ENCODE measurements around the gene DAAM2.

The DAAM2 gene

GRCh38 chr6:39851331-39851730 lies 59.2 kb downstream of the DAAM2 start:
- H3K4me1 Mint-ChIP-seq, result peaks cover 32% of the 10 kb centered on the region
- TF ChIP-seq, protein P1, sequence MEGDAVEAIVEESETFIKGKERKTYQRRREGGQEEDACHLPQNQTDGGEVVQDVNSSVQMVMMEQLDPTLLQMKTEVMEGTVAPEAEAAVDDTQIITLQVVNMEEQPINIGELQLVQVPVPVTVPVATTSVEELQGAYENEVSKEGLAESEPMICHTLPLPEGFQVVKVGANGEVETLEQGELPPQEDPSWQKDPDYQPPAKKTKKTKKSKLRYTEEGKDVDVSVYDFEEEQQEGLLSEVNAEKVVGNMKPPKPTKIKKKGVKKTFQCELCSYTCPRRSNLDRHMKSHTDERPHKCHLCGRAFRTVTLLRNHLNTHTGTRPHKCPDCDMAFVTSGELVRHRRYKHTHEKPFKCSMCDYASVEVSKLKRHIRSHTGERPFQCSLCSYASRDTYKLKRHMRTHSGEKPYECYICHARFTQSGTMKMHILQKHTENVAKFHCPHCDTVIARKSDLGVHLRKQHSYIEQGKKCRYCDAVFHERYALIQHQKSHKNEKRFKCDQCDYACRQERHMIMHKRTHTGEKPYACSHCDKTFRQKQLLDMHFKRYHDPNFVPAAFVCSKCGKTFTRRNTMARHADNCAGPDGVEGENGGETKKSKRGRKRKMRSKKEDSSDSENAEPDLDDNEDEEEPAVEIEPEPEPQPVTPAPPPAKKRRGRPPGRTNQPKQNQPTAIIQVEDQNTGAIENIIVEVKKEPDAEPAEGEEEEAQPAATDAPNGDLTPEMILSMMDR (IDR thresholded peaks at IDR 0.05; ENCODE audit: unreplicated experiment in 3 of 3), result no peak
- H3K27ac Mint-ChIP-seq, result peak overlapping the region in 2 of 3 experiments; percentile 22 to 38
- H3K36me3 Mint-ChIP-seq (ENCODE audit: low read depth), result no peaks in the 10 kb centered on the region
- H3K9me3 Mint-ChIP-seq, result no peaks in the 10 kb centered on the region
- peaks cover 5% of the 10 kb centered on the region for H3K27me3 Mint-ChIP-seq (ENCODE audit: low read depth)
- no peak overlapping the region for H3K4me3 Mint-ChIP-seq

GRCh38 chr6:39852324-39852723 lies 60.1 kb downstream of the DAAM2 start:
- Mint-ChIP-seq H3K27me3 (ENCODE audit: low read depth) (peaks cover 5% of the 10 kb centered on the region), H3K4me3 (no peak overlapping the region), H3K4me1 (peaks cover 32% of the 10 kb centered on the region), H3K27ac (no peak overlapping the region), H3K36me3 (ENCODE audit: low read depth) (no peaks in the 10 kb centered on the region), H3K9me3 (no peaks in the 10 kb centered on the region)
- TF ChIP-seq, protein P1 (IDR thresholded peaks at IDR 0.05; ENCODE audit: unreplicated experiment in 3 of 3), result no peak

DNA sequence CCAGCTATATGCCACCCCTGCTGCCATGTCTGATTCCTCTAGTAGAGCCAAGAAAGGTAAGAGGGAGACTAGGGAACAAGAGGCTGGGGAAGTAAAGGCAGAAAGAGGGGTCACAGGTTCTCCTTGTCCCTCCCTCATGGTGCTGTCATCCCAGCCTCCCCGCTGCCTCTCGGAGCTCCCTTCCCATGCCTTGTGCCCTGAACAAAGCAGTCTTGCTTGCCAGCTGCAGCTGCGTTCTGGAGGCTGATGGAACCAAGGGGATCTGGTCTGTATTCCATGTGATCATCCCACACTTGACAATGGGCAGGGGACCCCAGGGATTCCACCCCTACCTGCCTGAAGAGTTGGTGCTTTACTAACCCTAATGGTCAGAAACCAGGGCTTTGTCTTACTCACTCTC lies 61.4 kb downstream of the DAAM2 start:
- TF ChIP-seq, protein P1 (IDR thresholded peaks at IDR 0.05; ENCODE audit: unreplicated experiment in 3 of 3), result no peak
- Mint-ChIP-seq H3K27ac (no peak overlapping the region), H3K4me3 (no peak overlapping the region), H3K27me3 (ENCODE audit: low read depth) (peaks cover 5% of the 10 kb centered on the region), H3K9me3 (no peaks in the 10 kb centered on the region), H3K4me1 (peaks cover 29% of the 10 kb centered on the region), H3K36me3 (ENCODE audit: low read depth) (peaks cover 12% of the 10 kb centered on the region)

- H3K27me3 Mint-ChIP-seq (ENCODE audit: low read depth), result peaks cover 5% of the 10 kb centered on the region
- H3K27ac Mint-ChIP-seq, result no peak overlapping the region
- no peaks in the 10 kb centered on the region for H3K9me3 Mint-ChIP-seq
- H3K36me3 Mint-ChIP-seq (ENCODE audit: low read depth), result peaks cover 13% of the 10 kb centered on the region
- H3K4me1 Mint-ChIP-seq, result peaks cover 14% of the 10 kb centered on the region
- TF ChIP-seq, protein P1 (IDR thresholded peaks at IDR 0.05; ENCODE audit: unreplicated experiment in 3 of 3), result no peak
- no peak overlapping the region for H3K4me3 Mint-ChIP-seq
Observed at GRCh38 chr6:39855356-39855995, 63.3 kb downstream of the DAAM2 start.

- H3K27me3 Mint-ChIP-seq (ENCODE audit: low read depth), result no peaks in the 10 kb centered on the region
- TF ChIP-seq, protein P1 (IDR thresholded peaks at IDR 0.05; ENCODE audit: unreplicated experiment in 3 of 3), result no peak
- H3K4me1 Mint-ChIP-seq, result peaks cover 14% of the 10 kb centered on the region
- H3K4me3 Mint-ChIP-seq, result no peak overlapping the region
- peaks cover 24% of the 10 kb centered on the region for H3K36me3 Mint-ChIP-seq (ENCODE audit: low read depth)
- no peaks in the 10 kb centered on the region for H3K9me3 Mint-ChIP-seq
- H3K27ac Mint-ChIP-seq, result no peak overlapping the region
Observed at GRCh38 chr6:39859025-39859424, 66.8 kb downstream of the DAAM2 start.

- H3K9me3 Mint-ChIP-seq, result no peaks in the 10 kb centered on the region
- peaks cover 8% of the 10 kb centered on the region for H3K4me1 Mint-ChIP-seq
- peaks cover 28% of the 10 kb centered on the region for H3K36me3 Mint-ChIP-seq (ENCODE audit: low read depth)
- TF ChIP-seq, protein P1 (IDR thresholded peaks at IDR 0.05; ENCODE audit: unreplicated experiment in 3 of 3), result no peak
- no peaks in the 10 kb centered on the region for H3K27me3 Mint-ChIP-seq (ENCODE audit: low read depth)
- H3K4me3 Mint-ChIP-seq, result no peak overlapping the region
- peak overlapping the region in 1 of 3 experiments; percentile 22 for H3K27ac Mint-ChIP-seq
Observed at GRCh38 chr6:39861663-39862062, 69.5 kb downstream of the DAAM2 start.

Data from nephron (organoid).